ENCODE measurements around the gene ETF1. TPM values are rescaled to one million over a fixed set of nuclear protein-coding genes. Genes with fewer than 3 reads are reported as not detected.

The ETF1 gene
- total and polyA plus RNA-seq, 9 of the 15 experiments (the other 6 are each of a cell fraction or from before 2014, with no cell fraction given), result 53.7 to 209 (median 164) TPM

DNA sequence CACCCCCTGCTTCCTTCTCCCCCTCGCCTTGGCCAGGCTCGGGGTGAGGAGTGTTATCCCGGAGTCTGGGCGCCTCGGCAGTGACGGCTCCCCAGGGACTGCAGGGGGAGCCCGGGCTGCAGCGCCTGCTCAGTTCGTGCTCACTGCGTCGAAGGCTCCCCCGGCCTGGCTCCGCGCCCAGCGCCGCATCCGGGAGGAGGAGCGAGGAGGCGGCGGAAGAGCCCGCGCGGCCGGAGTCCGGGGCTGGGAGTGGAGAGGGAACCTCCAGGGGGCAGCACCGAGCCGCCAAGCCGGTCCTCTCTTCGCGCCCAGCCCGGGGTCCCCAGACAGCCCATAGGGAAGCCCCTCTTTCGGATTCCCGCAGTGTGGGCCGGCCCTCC, 79.0 kb downstream of the ETF1 start (continued):
- TF ChIP-seq TEAD1 (CRISPR knock-in tag; IDR thresholded peaks at IDR 0.05), result peak in 1 of 2 experiments; percentile 64; a peak in 1 of 4 replicates
- no peak for TF ChIP-seq EWSR1 (IDR thresholded peaks at IDR 0.05; ENCODE audit: borderline replicate concordance, low read depth, partially characterized antibody)
- TF ChIP-seq SMC3 (conservative IDR thresholded peaks at IDR 0.05; ENCODE audit: insufficient read depth, low read depth, low read length), result peak; percentile 39; the same call in 1 of the 2 replicates
- no peak for TF ChIP-seq HEY1 (CRISPR knock-in tag; IDR thresholded peaks at IDR 0.05; ENCODE audit: borderline replicate concordance)
- no peak for TF ChIP-seq ZNF695 (CRISPR knock-in tag; IDR thresholded peaks at IDR 0.05)
- peak; percentile 96 for TF ChIP-seq ETV1 (tag; conservative IDR thresholded peaks at IDR 0.05; ENCODE audit: low read depth)
- TF ChIP-seq SIX5 (IDR thresholded peaks at IDR 0.05; ENCODE audit: borderline replicate concordance in 1 of 2, insufficient read depth in 1 of 2, low read depth in 1 of 2, low read length in 2 of 2), result no peak
- TF ChIP-seq, protein P1, sequence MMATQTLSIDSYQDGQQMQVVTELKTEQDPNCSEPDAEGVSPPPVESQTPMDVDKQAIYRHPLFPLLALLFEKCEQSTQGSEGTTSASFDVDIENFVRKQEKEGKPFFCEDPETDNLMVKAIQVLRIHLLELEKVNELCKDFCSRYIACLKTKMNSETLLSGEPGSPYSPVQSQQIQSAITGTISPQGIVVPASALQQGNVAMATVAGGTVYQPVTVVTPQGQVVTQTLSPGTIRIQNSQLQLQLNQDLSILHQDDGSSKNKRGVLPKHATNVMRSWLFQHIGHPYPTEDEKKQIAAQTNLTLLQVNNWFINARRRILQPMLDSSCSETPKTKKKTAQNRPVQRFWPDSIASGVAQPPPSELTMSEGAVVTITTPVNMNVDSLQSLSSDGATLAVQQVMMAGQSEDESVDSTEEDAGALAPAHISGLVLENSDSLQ (IDR thresholded peaks at IDR 0.05), result no peak
- no peak for TF ChIP-seq ZNF79 (CRISPR knock-in tag; IDR thresholded peaks at IDR 0.05; ENCODE audit: low read depth)
- TF ChIP-seq, protein P2, sequence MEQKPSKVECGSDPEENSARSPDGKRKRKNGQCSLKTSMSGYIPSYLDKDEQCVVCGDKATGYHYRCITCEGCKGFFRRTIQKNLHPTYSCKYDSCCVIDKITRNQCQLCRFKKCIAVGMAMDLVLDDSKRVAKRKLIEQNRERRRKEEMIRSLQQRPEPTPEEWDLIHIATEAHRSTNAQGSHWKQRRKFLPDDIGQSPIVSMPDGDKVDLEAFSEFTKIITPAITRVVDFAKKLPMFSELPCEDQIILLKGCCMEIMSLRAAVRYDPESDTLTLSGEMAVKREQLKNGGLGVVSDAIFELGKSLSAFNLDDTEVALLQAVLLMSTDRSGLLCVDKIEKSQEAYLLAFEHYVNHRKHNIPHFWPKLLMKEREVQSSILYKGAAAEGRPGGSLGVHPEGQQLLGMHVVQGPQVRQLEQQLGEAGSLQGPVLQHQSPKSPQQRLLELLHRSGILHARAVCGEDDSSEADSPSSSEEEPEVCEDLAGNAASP (IDR thresholded peaks at IDR 0.05), result no peak
- TF ChIP-seq, protein P3, sequence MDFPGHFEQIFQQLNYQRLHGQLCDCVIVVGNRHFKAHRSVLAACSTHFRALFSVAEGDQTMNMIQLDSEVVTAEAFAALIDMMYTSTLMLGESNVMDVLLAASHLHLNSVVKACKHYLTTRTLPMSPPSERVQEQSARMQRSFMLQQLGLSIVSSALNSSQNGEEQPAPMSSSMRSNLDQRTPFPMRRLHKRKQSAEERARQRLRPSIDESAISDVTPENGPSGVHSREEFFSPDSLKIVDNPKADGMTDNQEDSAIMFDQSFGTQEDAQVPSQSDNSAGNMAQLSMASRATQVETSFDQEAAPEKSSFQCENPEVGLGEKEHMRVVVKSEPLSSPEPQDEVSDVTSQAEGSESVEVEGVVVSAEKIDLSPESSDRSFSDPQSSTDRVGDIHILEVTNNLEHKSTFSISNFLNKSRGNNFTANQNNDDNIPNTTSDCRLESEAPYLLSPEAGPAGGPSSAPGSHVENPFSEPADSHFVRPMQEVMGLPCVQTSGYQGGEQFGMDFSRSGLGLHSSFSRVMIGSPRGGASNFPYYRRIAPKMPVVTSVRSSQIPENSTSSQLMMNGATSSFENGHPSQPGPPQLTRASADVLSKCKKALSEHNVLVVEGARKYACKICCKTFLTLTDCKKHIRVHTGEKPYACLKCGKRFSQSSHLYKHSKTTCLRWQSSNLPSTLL (IDR thresholded peaks at IDR 0.05), result no peak
- TF ChIP-seq, protein P4, sequence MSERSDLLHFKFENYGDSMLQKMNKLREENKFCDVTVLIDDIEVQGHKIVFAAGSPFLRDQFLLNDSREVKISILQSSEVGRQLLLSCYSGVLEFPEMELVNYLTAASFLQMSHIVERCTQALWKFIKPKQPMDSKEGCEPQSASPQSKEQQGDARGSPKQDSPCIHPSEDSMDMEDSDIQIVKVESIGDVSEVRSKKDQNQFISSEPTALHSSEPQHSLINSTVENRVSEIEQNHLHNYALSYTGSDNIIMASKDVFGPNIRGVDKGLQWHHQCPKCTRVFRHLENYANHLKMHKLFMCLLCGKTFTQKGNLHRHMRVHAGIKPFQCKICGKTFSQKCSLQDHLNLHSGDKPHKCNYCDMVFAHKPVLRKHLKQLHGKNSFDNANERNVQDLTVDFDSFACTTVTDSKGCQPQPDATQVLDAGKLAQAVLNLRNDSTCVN (CRISPR knock-in tag; IDR thresholded peaks at IDR 0.05), result no peak
- TF ChIP-seq TCF7 (IDR thresholded peaks at IDR 0.05; ENCODE audit: borderline replicate concordance), result no peak
- TF ChIP-seq STAT5B (CRISPR knock-in tag; IDR thresholded peaks at IDR 0.05), result no peak
- no peak for TF ChIP-seq RBM17 (IDR thresholded peaks at IDR 0.05; ENCODE audit: borderline replicate concordance, low read depth, low read length)
- no peak for TF ChIP-seq KAT2B (IDR thresholded peaks at IDR 0.05; ENCODE audit: low read depth, low read length)
- TF ChIP-seq ZNF23 (CRISPR knock-in tag; IDR thresholded peaks at IDR 0.05), result no peak
- TF ChIP-seq MAFG (tag; conservative IDR thresholded peaks at IDR 0.05), result no peak
- TF ChIP-seq, protein P5, sequence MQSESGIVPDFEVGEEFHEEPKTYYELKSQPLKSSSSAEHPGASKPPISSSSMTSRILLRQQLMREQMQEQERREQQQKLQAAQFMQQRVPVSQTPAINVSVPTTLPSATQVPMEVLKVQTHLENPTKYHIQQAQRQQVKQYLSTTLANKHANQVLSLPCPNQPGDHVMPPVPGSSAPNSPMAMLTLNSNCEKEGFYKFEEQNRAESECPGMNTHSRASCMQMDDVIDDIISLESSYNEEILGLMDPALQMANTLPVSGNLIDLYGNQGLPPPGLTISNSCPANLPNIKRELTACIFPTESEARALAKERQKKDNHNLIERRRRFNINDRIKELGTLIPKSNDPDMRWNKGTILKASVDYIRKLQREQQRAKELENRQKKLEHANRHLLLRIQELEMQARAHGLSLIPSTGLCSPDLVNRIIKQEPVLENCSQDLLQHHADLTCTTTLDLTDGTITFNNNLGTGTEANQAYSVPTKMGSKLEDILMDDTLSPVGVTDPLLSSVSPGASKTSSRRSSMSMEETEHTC (IDR thresholded peaks at IDR 0.05), result no peak
- TF ChIP-seq KLF1 (tag; IDR thresholded peaks at IDR 0.05), result no peak
- TF ChIP-seq FOSL1 (tag; conservative IDR thresholded peaks at IDR 0.05), result 0 out of 2 replicates have a peak, but pooled peaks have one; percentile 42
- TF ChIP-seq FOS (IDR thresholded peaks at IDR 0.05; ENCODE audit: extremely low read depth, insufficient read length), result no peak
